Fibroblast of lung (primary cell): ENCODE measurements around the gene TENT4A.

Experiments
- EZH2 ChIP-seq: IDR thresholded peaks from 2 replicates; pipeline ENCODE4 v1.5.1; 2012; ENCODE audit warnings: low read length, control low read depth, mild to moderate bottlenecking; ENCODE audit errors: missing control alignments
- TF ChIP-seq, protein P1 (sequence below), 2 donors: IDR thresholded peaks in 1 of 2; conservative IDR thresholded peaks in 1 of 2; 1 replicate in 1 of 2; 2 replicates in 1 of 2; pipeline ENCODE4 v1.5.1; 2011 to 2012; ENCODE audit warnings: low read length in 2 of 2, control low read depth in 1 of 2, inconsistent platforms in 1 of 2, low read depth in 1 of 2, mild to moderate bottlenecking in 1 of 2

DNA sequence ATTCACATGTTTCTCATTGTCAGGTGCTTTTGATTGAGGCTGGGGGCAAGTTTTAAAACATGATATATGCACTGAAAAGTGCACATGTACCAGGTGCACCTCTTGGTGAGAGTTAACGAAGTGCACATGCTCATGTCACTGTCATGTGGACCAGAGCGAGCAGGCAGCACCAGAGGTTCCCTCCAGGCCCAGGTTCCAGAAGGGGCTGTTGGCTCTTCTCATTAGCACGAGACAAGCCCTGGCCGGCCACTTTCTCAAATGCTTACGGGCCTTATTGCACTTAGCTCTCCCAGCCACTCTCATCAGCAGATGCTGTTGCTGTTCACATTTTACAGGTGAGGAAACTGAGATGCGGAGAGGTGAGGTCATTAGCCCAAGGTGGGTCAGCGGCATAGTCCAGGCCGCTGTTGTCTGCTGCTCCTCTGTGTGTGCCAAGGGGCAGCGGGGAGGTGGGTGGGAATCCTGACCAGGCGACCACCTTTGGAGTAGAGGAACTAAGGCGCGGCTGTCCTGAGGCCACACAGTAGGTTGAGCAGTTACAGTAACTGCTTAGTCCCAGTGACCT, 27.4 kb downstream of the TENT4A start:
- TF ChIP-seq, protein P1, sequence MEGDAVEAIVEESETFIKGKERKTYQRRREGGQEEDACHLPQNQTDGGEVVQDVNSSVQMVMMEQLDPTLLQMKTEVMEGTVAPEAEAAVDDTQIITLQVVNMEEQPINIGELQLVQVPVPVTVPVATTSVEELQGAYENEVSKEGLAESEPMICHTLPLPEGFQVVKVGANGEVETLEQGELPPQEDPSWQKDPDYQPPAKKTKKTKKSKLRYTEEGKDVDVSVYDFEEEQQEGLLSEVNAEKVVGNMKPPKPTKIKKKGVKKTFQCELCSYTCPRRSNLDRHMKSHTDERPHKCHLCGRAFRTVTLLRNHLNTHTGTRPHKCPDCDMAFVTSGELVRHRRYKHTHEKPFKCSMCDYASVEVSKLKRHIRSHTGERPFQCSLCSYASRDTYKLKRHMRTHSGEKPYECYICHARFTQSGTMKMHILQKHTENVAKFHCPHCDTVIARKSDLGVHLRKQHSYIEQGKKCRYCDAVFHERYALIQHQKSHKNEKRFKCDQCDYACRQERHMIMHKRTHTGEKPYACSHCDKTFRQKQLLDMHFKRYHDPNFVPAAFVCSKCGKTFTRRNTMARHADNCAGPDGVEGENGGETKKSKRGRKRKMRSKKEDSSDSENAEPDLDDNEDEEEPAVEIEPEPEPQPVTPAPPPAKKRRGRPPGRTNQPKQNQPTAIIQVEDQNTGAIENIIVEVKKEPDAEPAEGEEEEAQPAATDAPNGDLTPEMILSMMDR (conservative IDR thresholded peaks at IDR 0.05 in 1 of 2, IDR thresholded peaks at IDR 0.05 in 1 of 2; ENCODE audit: low read depth in 1 of 2, low read length in 2 of 2), result no peak
- no peak for TF ChIP-seq EZH2
